HG03025 (cell line): ENCODE results near the gene ZCCHC4.

ENCODE experiments used
- ATAC-seq: cut with Tn5 transposase; IDR thresholded peaks from one replicate; pipeline ENCODE4 v1.9.1; 2021; ENCODE audit warnings: mild to moderate bottlenecking, moderate library complexity; ENCODE audit not compliant: unreplicated experiment, low FRiP score

Gene ZCCHC4

GRCh38 chr4:25312496-25313200 lies at the start of gene ZCCHC4:
ZCCHC4 (plus strand) TSS chr4:25312774; CDS start chr4:25312810, 36 bp downstream.
- ATAC-seq, result peak; percentile 67

- no peak for ATAC-seq
These were observed 40.7 kb upstream of the ZCCHC4 start for GRCh38 chr4:25271866-25272265.

GRCh38 chr4:25280210-25280609 lies 32.4 kb upstream of the ZCCHC4 start:
- no peak for ATAC-seq

- ATAC-seq, result no peak
These were observed 28.6 kb upstream of the ZCCHC4 start for GRCh38 chr4:25283948-25284347.

DNA sequence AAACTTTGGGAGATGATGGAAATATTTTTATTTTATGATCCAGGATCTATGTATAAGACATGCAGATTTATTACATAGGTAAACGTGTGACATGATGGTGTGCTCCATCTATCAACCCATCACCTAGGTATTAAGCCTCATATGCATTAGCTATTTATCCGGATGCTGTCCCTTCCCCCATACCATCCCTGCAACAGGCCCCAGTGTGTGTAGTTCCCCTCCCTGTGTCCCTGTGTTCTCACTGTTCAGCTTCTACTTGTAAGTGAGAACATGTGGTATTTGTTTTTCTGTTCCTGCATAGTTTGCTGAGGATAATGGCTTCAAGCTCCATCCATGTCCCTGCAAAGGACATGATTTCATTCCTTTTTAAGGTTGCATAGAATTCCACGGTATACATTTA lies 28.1 kb upstream of the ZCCHC4 start:
- no peak for ATAC-seq

- no peak for ATAC-seq
These were observed 22.0 kb upstream of the ZCCHC4 start for GRCh38 chr4:25290490-25291067.

DNA sequence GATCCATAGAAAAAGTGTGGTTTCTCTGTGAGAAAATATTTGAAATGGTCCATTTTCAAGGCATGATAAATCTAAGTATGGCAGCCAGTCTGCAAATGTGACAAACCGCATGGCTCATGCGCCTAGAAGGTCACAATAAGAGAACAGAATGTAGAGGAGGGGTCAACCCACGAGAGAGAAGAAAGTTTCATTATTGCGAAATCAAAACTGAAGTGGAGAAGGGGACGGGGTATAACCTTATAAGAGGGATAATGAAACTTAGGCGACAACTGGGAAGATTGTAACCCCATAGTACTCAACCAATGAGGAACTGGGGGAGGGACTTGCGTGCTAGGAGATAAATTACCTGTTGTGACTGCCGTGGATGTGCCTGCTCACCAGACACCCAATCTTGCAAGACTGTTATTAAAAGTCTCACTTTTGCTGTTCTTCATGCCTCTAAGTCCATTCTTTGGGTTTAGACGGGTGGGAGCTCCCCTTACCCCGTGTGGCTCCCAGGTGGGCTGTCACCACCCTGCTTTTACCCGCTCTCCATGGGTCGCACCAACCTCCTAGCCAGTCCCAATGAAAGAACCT lies 21.3 kb upstream of the ZCCHC4 start:
- no peak for ATAC-seq

GRCh38 chr4:25297528-25298242 lies 14.9 kb upstream of the ZCCHC4 start:
- no peak for ATAC-seq

GRCh38 chr4:25299476-25300203 lies 12.9 kb upstream of the ZCCHC4 start:
- ATAC-seq, result no peak

- ATAC-seq, result no peak
These were observed 11.1 kb upstream of the ZCCHC4 start for GRCh38 chr4:25301471-25301870.

- no peak for ATAC-seq
These were observed 9.9 kb upstream of the ZCCHC4 start for GRCh38 chr4:25302626-25303025.

- ATAC-seq, result no peak
These were observed 9.0 kb upstream of the ZCCHC4 start for GRCh38 chr4:25303578-25303977.

- no peak for ATAC-seq
These were observed 6.0 kb upstream of the ZCCHC4 start for GRCh38 chr4:25306518-25307057.

- ATAC-seq, result no peak
These were observed 5.0 kb upstream of the ZCCHC4 start for GRCh38 chr4:25307596-25307995.

DNA sequence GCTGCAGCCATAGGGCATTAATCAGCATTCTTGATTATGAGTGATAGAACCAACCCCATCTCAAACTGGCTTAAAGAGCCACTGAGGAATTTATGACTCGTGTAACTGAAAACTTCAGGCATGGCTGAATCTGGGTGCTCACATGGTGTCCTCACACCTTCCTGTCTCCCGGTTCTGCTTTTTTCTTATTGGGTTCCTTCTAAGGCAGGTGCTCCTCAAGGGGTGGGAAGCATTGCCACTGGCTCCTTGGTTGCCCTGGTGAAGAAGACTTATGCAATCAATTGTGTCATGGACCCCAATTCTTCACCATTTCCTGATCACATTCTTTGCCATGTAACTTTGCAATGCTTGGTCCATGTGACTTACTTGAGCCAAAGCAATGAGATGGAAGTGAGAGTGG lies 4.3 kb upstream of the ZCCHC4 start:
- ATAC-seq, result no peak

DNA sequence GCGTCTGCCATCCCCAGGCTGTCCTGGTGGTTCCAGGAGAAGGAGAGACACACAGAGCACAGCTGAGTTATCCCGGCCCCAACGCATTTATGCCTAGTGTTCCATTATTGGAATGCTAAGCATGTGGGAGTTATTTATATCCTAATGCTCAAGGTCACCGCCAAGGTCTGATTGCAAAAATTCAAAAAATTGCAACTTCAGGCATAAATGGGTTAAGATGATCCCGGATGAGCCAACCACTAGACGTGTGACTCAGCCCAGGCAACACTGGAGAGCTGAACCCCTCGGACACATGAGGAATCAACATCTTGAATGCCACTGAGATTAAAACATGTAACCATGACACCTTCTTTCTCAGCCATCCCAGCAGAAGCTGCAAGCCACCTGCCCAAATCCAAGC lies 3.8 kb upstream of the ZCCHC4 start:
- no peak for ATAC-seq

DNA sequence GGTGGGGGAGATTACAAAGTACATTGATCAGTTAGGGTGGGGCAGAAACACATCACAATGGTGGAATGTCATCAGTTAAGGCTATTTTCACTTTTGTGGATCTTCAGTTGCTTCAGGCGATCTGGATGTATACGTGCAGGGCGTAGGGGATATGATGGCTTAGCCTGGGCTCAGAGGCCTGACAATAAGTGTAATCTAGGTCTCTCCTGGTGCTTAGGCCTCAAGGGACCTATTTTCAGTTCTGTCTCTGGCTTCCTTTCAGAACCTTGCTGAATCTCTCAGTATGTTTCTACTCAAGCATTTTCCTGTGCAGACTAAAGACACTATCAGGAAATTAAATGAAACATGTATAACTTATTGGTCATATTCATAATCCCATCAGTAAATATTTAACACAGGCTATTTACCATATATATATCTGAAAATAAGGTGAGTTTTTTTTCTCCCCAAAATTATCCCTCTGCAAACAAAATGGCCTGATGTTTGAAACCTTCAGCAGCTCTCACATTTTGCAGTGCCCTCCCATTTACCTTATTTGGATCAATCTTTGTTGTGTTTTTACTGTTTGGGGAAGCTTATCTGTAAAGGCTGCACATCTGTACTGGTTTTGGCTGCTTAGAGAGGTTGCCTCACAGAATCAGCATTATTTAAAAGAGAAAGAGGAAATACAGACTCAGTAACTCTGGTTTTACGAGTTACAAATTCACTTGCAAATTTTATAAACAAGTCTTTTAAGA lies 2.3 kb upstream of the ZCCHC4 start:
- ATAC-seq, result peak; percentile 64

- peak; percentile 9 for ATAC-seq
These were observed 1.8 kb upstream of the ZCCHC4 start for GRCh38 chr4:25310803-25311166.

- no peak for ATAC-seq
These were observed 774 bp downstream of the ZCCHC4 start for GRCh38 chr4:25313201-25313895.
